Epithelial cell of prostate (primary cell): ENCODE results near the gene ANP32A.
"Not testable (repeated sequence)": the region's sequence is repeated elsewhere in the genome, so short reads cannot be mapped to it uniquely, and the experiment has no call there.

Experiments used
- DNase-seq: peaks from one replicate; pipeline ENCODE4 v3.0.0-alpha.2; 2011; ENCODE audit warnings: low read depth, low spot score
- H3K27ac ChIP-seq: fragments of 450-650 bp; 2 replicates; pipeline ENCODE4 v1.5.1; 2017; ENCODE audit warnings: mild to moderate bottlenecking

The ANP32A gene

GRCh38 chr15:68820295-68821189, at the start of gene ANP32A:
TSS of gene ANP32A (minus strand) at chr15:68820895. CDS start at chr15:68820751, 144 bp downstream.
- peak; percentile 60 for DNase-seq
- peak within 1 kb of the TSS; percentile 85 for H3K27ac ChIP-seq

GRCh38 chr15:68868296-68868695, 47.6 kb upstream of the ANP32A start:
- DNase-seq, result no peak
- no peak overlapping the region for H3K27ac ChIP-seq

- no peak for DNase-seq
- no peak overlapping the region for H3K27ac ChIP-seq
Observed at GRCh38 chr15:68862415-68862814, 41.7 kb upstream of the ANP32A start.

GRCh38 chr15:68858666-68859065, 38.0 kb upstream of the ANP32A start:
- H3K27ac ChIP-seq, DNase-seq: not testable (repeated sequence)

DNA sequence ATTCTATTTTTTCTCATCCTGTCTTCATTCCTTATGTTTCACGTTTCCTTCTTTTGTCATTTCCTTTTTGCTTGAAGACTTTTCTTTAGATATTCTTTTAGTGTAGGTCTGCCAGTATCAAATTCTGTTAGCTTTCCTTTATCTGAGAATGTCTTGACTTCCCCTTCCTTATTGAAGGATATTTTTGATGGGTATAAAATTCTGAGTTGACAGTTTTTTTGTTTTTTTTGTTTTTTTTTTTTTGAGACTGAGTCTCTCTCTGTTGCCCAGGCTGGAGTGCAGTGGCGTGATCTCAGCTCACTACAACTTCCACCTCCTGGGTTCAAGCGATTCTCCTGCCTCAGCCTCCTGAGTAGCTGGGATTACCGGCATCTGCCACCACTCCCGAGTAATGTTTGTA, 36.7 kb upstream of the ANP32A start:
- not testable (repeated sequence) for DNase-seq, H3K27ac ChIP-seq

DNA sequence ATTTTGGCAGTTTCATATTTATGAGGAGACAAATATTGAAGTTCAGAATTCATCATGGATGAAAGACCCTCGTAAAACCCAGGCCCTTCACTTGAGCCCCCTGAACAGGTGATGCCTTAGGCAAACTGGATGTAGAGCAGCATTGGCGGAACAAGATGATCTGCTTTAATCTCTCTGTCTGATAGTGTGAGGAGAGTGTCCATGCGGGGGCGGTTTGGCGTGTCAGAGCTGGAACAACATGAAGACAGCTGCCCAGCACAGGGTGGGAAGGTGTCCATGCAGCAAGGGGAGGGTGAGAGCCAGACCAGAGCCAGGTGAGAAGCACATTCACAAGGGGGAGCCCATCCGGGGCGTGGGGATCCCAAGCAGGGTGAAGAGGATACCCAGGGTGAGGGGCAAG, 31.8 kb upstream of the ANP32A start:
- DNase-seq, result no peak
- no peak overlapping the region for H3K27ac ChIP-seq

DNA sequence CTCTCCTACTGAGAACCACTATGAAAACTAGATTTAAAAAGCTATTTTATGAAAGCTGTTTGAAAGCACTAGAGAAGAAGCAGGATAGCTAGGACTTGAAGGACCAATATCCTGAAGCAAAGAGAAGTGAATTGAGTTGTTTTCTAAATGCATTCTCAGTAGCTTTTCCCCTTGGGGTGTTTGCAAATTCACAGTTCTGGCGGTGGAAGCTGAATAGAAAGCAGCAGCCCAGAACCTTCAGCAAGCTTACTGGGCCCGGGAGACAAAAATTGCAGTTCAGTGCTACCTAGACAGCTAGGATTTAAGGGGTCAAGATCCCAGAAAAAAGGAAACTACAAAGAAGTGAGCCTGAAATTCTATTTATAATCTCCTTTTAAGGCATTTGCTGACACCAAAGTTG, 31.3 kb upstream of the ANP32A start:
- no peak for DNase-seq
- no peak overlapping the region for H3K27ac ChIP-seq

- no peak for DNase-seq
- no peak overlapping the region for H3K27ac ChIP-seq
Observed at GRCh38 chr15:68849497-68849896, 28.8 kb upstream of the ANP32A start.

DNA sequence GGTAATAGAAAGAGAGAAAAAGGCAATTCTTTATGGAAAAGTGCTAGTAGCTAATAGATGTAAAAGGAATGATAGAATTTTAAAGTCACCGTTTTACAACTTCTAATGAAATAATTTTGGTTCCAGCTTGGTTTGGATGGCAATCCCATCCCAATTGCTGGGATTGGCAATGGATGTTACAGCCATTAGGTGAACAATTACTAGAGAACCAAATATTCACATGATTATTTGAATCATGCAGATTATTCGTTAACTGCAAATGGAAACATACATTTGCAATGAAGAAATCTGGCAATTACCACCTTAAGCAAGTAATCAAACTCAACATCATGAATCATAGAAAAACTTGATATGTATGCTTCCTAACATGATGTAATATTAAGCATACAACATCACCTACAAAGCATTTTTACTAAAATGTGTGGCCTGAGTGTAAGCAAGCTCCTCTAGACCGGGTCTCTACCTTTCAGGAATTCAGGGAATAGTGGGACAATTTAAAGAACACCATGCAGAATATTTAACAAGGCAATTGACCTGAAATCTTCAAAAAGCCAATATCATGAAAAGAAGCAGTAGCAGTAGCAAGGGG, 26.2 kb upstream of the ANP32A start:
- DNase-seq, result no peak
- no peak overlapping the region for H3K27ac ChIP-seq

DNA sequence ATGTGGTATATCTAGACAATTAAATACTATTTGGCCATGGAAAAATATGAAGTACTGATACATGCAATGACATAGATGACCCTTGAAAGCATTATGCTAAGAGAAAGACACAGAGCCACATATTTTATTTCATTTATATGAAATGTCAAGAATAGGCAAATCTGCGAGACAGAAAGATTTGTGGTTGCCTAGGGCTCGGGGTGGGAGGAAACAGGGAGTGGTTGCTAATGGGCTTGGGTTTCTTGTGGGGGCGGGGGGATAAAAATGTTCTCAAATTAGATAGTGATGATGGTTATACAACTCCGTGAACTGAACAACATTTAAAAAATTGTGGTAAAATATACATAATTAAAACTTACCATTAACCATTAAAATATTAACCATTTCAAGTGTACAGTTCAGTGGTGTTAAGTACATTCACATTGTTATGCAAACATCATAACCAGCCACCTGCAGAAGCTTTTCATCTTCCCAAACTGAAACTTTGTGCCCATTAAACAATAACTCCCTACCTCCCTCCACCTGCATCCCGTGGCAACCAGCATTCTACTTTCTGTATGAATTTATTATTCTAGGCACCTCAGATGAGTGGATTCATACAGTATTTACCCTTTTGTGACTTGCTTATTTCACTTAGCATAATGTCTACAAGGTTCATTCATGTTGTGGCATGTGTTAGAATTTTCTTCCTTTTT, 24.3 kb upstream of the ANP32A start:
- no peak overlapping the region for H3K27ac ChIP-seq
- no peak for DNase-seq

DNA sequence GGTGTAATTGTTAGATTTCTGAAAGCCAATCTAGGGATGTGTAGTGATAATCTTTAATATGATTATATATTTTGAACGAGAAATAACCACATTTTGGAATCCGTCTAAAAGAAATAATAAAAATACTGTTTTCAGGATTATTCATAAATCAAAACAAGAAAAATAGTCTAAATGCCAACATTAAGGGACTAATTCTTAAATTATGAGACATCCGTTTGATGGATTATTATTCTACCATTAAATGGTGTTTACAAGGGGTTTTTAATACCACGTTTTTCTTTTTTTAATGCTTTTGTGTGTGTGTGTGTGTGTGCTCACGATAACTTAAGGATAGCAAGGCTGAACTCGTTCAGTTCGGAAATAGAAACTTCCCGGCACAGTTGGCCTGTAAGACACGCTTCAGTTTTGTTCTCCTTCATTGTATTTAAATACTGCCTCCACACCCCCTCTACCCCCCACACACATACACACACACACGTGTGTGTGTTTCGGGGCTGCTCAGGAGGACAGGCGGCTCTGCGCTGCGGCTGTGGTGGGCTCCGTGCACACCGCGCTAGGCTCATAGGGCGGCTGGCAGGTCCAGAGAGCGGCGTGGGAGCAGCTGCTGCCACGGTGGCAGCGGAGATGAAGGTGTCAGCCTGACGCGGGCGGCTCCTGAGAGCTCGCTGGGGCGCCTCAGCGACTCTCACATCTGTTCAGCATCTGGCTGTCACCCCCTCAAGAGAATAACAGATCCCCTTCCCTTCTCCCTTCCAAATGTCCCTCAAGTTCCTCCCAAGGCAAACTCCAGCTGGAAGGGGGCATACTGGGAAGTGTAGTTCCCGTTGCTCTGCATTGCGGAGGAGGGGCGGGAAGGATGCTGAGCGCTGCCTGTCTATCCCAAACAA, 23.0 kb upstream of the ANP32A start:
- DNase-seq, result no peak

DNA sequence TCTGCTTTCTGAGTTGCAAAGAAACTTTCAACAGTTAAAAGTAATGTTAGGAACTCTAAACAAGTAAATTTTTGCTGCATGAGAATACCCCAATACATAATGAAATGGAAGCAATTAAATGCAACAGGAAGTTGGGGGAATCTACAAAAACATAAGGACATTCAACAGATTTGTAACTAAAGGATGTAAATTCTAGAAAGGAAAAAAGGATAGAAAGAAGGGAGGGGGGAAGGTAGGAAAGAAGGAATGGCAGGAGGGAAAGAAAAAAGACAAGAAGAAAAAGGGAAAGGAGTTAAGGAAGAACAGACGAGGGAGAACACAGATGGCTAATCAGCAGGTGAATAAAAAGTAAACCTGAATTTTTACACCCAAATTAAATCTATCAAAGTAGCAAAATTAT, 22.3 kb upstream of the ANP32A start:
- no peak overlapping the region for H3K27ac ChIP-seq
- no peak for DNase-seq

More for the DNA sequence above, 23.0 kb upstream of the ANP32A start:
- no peak overlapping the region for H3K27ac ChIP-seq

DNA sequence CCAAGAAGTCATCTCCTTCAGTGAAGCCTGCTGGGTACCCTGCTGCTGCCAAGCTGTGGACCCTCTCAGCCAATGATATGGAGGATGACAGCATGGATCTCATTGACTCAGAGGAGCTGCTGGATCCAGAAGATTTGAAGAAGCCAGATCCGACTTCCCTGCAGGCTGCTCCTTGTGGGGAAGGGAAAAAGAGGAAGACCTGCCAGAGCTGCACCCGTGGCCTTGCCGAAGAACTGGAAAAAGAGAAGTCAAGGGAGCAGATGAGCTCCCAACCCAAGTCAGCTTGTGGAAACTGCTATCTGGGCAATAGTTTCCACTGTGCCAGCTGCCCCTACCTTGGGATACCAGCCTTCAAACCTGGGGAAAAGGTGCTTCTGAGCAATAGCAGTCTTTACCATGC, 13.7 kb upstream of the ANP32A start:
- no peak for DNase-seq
- H3K27ac ChIP-seq, result no peak overlapping the region

- DNase-seq, result no peak
Observed at GRCh38 chr15:68833700-68834331, 13.1 kb upstream of the ANP32A start.

DNA sequence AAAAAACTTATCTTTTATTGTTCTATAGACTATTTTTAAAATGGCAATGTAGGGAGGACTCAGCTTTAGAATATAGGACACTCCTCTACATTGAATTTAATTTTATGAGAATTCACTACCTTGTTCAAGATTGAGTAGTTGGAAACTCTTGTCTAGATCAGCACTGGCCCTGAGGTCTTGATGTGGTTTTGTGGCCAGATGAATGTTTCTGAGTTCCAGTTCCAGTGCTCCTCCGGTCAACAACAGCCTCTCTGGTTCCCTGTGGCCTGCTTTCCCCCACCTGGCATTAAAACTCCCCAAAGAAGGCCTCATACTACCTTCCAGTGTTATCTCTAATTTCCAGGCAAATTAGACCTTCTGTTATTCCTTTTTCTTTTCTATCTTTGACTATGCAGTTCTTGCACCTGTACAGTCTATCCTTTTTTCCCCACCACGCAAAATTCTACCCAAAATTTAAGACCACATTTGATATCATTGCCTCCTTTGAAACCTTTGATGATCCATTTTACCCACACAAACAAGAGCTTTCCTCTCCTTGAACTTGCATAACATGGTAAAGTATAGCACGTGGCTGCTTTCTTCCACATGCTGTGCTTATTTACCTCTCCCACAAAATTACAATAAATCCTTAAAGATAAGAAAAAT, 9.6 kb upstream of the ANP32A start:
- DNase-seq, result no peak
- H3K27ac ChIP-seq, result no peak overlapping the region

More at GRCh38 chr15:68833700-68834331, 13.1 kb upstream of the ANP32A start:
- no peak overlapping the region for H3K27ac ChIP-seq

DNA sequence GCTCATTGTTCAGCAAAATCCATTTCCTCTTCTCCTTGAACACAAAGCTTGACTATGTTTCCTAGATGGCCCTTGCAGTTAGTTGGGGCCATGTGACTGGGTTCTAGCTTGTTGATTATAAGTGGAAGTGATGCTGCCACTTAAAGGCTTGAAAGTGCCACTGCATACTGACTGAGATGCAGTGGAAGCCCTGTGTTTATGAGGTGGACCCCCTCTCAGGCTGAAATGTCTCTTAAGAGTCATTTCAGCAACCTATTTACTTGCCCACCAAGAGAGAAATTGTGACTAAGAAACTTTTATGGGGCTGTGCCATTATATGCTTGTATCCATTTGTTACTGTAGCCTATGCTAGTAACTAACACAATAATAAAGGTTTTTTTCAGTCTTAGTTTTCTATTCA, 8.4 kb upstream of the ANP32A start:
- DNase-seq, result no peak

GRCh38 chr15:68823561-68823960, 2.9 kb upstream of the ANP32A start:
- no peak for DNase-seq
- H3K27ac ChIP-seq, result no peak overlapping the region

More for the DNA sequence above, 8.4 kb upstream of the ANP32A start:
- H3K27ac ChIP-seq, result no peak overlapping the region

- H3K27ac ChIP-seq, result no peak overlapping the region
- DNase-seq, result no peak
Observed at GRCh38 chr15:68822818-68823217, 2.1 kb upstream of the ANP32A start.

DNA sequence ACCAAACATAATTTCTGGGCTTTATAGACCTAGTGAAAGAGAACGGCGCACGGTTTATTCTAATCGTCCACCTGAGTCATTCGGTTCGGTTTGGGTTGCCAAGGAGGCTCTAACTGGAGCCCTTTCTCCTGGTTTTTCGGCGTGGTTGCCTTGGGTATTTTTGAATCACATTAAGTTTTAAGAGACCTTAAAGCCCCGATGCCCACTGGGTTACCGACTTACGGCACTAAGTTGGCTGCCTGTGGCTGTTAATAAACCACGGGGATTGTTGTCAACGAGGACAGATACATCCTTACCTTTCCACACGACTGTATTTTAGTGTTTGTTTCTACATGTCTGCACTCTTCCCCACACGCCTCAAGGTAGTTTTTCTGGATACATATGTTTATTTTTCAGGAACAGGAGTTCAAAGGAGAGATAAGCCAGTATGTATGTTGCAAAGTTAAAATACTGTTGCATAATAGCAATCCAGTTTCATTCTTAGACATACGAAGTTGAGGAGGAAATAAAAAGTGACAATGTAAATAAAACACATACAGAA, 1.2 kb upstream of the ANP32A start:
- DNase-seq, result no peak
- peak overlapping the region; percentile 85 for H3K27ac ChIP-seq
